ENCODE data around the gene DCAF8L2.

DCAF8L2 gene

DNA sequence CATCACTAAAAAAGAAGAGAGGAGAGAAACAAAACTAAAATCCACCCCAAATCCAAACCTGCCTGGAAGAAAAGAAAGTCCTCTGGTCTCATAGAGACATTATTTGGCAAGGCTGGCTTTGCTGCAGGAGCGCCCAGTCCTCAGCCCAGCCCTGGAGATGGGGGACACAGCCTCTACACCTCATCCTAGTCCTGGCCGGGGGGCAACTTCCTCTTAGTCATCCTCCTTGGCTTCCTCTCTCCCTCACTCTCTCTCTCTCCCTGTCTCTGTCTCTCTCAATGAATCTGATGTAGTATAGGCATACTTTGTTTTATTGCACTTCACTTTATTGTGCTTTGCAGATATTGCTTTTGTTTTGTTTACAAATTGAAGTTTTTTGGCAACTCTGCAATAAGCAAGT lies 161.8 kb downstream of the DCAF8L2 start:
- TF ChIP-seq, protein P1, sequence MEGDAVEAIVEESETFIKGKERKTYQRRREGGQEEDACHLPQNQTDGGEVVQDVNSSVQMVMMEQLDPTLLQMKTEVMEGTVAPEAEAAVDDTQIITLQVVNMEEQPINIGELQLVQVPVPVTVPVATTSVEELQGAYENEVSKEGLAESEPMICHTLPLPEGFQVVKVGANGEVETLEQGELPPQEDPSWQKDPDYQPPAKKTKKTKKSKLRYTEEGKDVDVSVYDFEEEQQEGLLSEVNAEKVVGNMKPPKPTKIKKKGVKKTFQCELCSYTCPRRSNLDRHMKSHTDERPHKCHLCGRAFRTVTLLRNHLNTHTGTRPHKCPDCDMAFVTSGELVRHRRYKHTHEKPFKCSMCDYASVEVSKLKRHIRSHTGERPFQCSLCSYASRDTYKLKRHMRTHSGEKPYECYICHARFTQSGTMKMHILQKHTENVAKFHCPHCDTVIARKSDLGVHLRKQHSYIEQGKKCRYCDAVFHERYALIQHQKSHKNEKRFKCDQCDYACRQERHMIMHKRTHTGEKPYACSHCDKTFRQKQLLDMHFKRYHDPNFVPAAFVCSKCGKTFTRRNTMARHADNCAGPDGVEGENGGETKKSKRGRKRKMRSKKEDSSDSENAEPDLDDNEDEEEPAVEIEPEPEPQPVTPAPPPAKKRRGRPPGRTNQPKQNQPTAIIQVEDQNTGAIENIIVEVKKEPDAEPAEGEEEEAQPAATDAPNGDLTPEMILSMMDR (conservative IDR thresholded peaks at IDR 0.05; ENCODE audit: low read depth, low read length) = no peak
- peak; percentile 9 for DNase-seq (ENCODE audit: low read depth)
- H3K4me3 ChIP-seq (ENCODE audit: low read depth, low read length) = no peak overlapping the region

DNA sequence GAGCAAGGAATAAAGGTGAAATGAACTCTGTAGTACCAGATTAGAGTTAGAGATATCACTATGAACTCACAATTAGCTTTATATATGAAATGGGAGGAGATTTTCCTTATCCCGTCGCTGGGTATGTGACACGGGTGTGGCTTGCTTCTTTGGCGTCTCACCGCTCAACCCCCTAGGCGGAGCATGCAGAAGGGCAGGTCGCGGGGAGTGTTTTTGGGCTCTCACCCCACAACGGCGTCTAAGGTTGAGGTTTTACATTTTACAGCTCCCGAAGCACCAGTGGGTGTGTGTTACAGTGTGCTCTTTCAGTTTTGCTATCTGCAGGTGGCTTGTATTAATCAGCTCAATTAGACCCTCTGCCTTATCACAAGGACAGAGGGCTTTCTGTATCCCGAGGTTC lies 175.6 kb downstream of the DCAF8L2 start:
- TF ChIP-seq, protein P1 (conservative IDR thresholded peaks at IDR 0.05; ENCODE audit: low read depth, low read length) = no peak
- DNase-seq (ENCODE audit: low read depth) = no peak
- no peak overlapping the region for H3K4me3 ChIP-seq (ENCODE audit: low read depth, low read length)

DNA sequence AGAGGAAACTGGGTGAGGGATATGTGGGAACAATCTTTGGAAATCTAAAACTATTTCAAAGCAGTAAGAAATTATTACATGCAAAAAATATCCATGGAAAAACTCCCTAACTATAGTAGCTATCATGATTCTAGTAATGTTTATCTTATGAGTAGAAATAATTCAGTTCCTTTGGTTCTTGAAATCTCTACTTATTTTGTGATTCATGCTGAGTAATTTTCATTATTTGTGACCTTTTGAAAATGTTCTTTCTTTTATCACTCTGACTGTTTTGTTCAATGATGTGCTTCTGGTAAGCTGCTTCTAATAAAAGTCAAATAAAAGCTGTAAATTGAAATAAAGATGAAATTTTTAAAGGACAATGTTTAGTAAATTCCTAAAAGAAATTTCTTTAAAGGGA lies 177.2 kb downstream of the DCAF8L2 start:
- DNase-seq (ENCODE audit: low read depth) = peak; percentile 2
- TF ChIP-seq, protein P1 (conservative IDR thresholded peaks at IDR 0.05; ENCODE audit: low read depth, low read length) = no peak

DNA sequence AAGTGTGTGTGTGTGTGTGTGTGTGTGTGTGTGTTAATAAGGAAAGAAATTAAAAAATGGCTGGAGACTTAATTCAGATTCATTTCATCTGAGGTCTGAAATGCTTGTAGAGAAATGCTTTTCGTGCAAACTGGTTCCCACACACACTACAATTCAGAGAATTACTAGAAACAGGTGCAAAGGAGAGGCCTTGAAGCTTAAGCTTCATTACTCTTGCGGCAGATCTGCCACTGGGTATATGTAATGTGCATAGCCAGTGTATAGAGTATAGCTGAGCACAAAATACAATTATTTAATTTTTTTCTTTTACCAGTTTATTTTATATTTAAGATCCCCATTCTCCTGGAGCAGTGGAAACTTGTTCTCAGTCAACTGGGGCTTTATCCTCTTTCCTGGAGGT lies 185.8 kb downstream of the DCAF8L2 start:
- H3K4me3 ChIP-seq (ENCODE audit: low read depth, low read length) = no peak overlapping the region
- no peak for DNase-seq (ENCODE audit: low read depth)
- TF ChIP-seq, protein P1 (conservative IDR thresholded peaks at IDR 0.05; ENCODE audit: low read depth, low read length) = no peak

More for the DNA sequence above, 177.2 kb downstream of the DCAF8L2 start:
- no peak overlapping the region for H3K4me3 ChIP-seq (ENCODE audit: low read depth, low read length)

DNA sequence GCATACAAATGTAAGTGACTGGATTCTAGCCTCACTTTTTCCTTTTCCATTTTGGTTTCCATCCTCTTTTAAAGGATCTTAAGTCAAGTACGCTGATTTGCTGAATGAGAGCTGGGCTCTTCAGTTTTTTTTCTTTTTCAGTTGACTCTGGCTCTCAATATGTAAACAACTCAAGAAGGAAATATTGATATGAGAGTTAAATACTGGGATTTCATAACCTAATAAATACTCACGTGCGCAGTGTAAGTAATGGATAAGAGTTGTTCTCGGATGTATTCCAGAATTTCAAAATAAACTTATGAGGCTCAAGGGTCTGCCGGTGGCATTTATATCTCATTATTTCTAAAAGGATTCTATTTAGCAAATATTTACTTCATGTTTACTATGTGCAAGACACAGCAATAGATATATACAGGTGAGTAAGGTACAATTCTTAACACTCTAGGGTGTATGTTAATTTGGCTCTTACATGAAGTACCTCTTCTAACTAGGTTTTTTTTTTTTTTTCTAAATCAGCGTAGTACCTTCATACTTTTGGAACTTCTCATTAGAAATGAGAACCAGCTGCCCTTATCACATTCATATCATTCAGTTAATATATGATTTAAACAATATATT lies 206.6 kb downstream of the DCAF8L2 start:
- TF ChIP-seq, protein P1 (conservative IDR thresholded peaks at IDR 0.05; ENCODE audit: low read depth, low read length) = no peak
- no peak overlapping the region for H3K4me3 ChIP-seq (ENCODE audit: low read depth, low read length)
- DNase-seq (ENCODE audit: low read depth) = no peak

DNA sequence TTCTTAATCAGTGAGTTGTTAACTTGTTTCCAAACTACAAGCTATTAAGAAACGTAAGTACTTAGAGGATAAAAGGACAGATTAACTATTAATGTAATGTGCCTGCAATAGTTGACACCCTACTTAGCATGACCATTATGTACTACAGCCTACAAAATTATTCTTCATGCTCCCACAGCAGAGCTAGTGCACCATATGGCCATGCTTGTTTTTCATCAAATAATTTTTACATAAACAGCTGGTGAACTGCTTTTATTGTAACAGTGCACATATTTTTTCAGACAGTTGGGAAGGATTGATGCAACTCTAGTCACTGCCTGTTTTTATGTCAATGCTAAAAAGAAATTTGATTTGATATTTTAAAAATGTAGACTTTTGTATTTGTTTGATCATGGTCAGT lies 207.4 kb downstream of the DCAF8L2 start:
- TF ChIP-seq, protein P1 (conservative IDR thresholded peaks at IDR 0.05; ENCODE audit: low read depth, low read length) = no peak

More for the DNA sequence above, 207.4 kb downstream of the DCAF8L2 start:
- no peak overlapping the region for H3K4me3 ChIP-seq (ENCODE audit: low read depth, low read length)
- no peak for DNase-seq (ENCODE audit: low read depth)
